NCI-H1694 treated with DMSO at 0.1 percent for 48 hours (cell line): ENCODE measurements around the gene ADGRD1.

ENCODE experiments used
- DNase-seq: peaks from one replicate; lab custom pipeline; 2025; lab: John Stamatoyannopoulos, UW

The ADGRD1 gene

DNA sequence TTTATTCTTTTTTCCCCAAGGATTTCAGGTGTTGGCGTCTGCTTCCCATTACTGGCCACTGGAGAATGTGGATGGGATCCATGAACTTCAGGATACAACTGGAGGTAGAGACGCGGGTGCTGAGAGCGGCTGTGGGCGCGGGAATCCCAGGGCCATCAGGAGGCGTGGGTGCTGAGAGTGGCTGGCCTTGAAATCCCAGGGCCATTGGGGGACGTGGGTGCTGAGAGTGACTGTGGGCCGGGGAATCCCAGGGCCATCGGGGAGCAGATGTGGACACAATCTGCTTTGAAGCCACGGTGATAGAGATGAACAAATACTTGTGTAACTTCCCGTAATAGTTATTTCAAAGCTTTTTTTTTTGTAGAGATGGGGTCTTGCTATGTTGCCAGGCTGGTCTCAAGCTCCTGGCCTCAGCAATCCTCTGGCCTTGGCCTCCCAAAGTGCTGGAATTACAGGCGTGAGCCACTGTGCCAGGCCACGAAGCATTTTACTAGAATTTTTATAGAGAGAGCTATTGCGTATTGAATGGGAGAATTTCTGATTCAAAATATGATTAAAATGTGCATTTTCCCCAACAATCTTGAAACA lies 12.8 kb downstream of the ADGRD1 start:
- DNase-seq = no peak

DNA sequence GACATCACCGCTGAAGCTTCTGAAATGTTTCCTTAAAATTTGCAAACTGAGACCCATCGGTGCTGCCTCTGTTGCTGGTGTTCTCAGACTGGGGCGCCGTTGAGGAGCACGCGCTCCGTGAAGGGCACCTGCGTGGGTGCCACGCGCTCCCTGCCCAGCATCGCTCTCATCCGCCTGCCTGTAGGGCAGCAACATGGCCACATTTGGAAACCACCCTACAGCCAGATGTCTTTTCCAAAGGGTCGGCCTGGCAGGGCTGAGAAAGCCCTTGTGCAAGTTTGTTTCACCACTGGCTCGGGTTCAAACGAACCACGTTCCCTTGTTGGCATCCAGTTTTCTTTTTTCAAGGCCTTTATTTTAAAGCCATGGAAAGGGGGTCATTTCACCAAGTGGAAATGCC lies 13.9 kb downstream of the ADGRD1 start:
- no peak for DNase-seq

DNA sequence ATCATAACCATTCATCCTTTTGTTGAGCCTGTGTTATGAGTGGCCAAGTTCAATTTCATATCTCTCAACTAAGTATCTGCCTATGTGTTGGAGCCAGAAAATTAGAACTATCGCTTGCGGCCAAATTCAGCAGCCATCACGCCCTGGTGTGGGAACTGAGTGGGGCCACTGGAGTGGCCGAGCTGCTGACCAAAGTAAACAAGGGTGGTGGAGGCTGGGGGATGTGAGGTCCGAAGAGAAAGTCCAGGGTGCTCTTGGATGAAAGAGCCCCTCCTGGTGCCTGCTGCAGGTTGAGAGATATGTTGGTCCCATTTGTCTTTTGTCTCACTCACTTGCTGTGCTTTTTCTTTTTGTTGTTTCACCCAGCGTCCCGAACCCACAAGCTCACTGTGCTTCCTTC lies 14.9 kb downstream of the ADGRD1 start:
- no peak for DNase-seq

DNA sequence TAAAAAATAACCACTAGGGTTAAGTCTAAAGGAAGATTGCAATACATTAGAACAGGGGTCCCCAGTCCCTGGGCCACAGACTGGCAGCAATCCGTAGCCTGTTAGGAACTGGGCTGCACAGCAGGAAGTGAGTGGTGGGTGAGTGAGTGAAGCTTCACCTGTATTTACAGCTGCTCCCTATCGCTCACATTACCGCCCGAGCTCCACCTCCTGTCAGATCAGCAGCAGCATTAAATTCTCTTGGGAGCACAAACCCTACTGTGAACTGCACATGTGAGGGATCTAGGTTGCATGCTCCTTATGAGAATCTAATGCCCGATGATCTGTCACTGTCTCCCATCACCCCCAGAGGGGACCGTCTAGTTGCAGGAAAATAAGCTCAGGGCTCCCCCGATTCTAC lies 15.5 kb downstream of the ADGRD1 start:
- DNase-seq = no peak

DNA sequence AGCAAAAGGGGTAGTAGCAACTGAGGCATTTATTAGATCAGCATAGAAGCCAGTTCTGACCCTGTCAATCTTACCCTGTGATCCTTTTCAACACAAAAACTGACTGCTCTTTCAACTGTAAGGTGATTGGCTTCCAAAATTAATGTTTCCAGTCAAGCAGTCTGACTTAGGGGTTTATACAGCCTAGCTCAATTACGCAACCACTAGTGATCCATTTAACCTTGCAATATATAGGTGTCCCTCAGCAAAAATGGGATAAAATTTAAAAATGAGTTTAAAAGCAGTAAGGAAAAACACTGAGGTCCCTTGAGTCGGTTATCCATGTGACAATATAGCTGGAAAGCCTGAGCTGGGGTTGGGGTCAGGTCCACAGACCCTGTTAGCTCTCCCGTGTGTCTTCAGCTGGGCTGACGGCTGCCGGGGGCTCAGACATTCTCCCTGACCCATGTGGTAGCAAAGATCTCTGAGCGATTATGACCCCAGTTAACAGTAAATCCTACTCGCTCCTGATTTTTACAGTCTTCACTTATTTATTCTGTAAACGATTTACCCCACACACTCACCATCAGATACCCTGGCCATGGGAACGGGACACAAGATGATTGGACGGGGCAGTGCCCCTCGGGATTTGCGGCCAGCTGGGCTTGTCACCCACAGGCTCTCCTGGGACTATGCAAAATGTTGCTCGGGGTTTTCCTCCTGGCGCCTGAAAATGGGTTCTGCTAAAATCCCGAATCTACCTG lies 16.6 kb downstream of the ADGRD1 start:
- no peak for DNase-seq

DNA sequence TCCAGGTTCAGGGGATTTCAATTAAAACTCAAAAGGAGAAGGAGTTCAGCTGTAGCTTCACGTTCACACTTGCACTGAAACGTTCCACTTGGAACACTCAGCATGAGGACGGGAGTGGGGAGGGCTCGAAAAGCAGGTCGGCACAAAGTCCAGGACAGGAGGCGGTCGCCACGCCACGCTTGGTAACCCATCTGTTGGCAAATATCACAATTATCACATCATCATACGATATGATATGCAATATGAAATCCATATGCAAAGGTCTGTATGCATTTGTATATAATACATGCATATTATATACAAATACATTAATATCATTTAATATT lies 17.2 kb downstream of the ADGRD1 start:
- no peak for DNase-seq

DNA sequence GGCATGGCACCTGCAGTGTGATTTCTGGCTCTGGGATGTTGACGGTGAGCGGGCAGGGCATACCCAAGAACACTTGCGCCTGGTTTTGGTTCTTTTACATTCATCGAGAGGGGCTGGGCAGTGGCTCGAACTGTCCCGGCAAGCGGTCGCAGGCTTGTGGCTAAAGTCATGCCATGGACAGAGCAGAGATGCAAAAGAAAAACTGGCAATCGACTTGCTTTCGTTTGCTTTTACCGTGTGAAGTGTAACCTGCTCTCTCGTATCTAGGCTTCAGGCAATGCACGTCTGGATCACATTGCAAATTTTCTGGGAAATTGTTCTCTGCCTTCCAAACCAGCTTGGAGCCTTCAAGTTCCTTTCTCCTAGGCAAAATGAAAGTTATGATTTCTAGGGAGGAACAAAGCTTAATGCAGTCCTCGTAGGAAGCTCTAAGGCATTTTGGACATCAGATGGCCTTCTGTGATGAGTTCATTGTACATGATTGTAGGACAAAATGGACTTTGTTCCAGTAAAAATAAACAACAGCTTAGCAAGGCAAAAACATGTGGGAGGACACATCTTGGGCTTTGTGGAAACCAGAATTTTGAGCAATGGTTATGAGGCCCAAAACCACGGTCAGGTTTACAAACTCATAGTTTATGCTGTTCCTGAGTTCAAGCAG lies 18.3 kb downstream of the ADGRD1 start:
- no peak for DNase-seq

DNA sequence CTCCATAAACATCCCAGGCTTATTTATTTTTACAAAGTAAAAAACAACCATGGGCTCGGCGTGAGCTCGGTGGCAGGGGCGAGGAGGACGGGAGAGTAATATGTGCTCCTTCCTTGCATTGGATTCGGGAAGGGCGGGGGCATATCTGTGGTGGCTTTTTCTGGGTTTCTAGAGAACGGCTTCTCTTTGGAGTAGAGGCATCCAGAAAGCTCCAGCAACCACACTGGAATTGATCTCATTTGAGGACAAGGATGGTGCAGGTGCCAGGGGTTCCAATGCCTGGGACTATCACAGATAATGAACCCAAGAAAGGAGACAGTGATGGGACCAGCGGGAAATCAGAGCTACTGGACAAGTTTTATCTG lies 18.9 kb downstream of the ADGRD1 start:
- no peak for DNase-seq

DNA sequence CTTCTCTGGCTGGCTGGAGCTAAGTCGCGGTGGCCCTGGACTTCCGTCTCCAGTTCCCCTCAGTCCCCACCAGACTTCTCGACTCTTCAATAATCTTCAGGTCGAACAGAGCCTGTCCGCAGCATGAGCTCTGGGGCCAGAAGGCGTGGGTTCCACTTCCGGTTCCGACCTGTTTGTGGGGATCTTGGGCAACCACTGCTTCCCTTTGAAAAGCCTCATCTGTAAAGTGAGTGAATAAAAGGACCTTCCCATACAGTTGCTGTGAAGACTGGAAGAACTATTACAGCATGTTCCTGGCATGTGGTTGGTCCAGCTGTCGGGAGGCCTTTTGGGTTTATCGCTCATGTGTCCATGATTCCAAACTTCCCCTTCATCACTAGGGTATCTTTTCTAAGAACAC lies 19.4 kb downstream of the ADGRD1 start:
- no peak for DNase-seq

DNA sequence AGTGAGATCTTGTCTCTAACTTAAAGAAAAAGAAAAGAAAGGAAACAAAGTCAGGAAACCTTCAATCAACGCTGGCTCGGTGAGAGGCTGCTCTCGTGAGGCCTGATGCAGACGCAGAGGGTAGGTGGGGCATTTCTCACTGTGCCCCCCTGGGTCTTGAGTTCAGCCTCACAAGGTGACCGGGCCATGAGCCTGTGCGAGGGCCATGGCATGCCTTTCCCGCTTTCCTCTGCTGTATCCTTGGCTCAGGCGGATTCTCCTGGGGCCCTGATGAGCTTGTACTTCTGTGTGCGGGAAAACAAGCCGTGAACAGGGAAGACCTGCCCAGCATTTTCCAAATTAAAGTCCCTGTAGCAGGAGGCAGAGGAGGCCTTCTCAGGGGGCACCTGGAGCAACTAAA lies 20.2 kb downstream of the ADGRD1 start:
- DNase-seq = no peak

DNA sequence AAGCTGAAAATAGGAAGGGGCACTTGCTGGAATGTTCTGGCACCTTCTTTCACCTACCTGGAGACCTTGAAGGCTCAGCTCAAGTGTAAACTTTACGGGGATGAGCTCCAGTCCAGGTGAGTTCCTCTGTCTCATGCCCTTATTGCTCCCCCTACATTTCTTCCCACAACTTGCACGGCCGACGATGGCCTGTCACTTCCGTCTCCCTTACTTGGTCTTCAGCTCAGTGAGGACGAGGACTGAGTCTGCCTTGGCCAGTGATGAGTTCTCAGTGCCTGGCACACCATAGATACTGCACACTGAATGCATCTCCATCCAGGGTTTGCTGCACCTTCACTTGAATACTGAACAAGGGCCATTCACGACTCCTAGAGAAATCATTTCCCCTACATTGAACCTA lies 21.4 kb downstream of the ADGRD1 start:
- DNase-seq = no peak

DNA sequence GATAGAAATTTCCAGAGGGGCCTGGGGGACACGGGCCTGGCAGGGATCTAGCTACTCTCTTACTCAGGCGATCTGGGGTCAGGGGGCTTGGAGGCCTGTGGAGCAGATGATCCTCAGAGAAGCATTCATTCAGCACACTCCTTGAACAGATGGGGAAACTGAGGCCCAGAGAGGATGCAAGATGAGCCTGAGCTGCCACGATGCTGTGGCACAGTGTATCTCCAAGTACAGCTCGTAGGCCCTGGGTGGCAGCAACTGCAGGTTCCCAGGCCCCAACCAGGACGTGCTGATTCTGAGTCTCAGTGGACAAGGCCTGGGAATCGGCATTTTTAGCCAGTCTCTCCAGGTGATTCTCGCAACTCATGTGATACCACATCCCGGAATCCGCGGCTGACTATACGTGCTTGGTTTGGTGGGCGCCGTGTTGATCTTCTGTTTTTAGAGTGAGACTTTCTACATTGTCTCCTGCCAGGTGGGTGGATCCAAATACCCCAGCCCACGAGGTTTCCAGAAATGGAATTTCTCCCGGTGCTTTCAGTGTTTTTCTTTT lies 22.5 kb downstream of the ADGRD1 start:
- no peak for DNase-seq

DNA sequence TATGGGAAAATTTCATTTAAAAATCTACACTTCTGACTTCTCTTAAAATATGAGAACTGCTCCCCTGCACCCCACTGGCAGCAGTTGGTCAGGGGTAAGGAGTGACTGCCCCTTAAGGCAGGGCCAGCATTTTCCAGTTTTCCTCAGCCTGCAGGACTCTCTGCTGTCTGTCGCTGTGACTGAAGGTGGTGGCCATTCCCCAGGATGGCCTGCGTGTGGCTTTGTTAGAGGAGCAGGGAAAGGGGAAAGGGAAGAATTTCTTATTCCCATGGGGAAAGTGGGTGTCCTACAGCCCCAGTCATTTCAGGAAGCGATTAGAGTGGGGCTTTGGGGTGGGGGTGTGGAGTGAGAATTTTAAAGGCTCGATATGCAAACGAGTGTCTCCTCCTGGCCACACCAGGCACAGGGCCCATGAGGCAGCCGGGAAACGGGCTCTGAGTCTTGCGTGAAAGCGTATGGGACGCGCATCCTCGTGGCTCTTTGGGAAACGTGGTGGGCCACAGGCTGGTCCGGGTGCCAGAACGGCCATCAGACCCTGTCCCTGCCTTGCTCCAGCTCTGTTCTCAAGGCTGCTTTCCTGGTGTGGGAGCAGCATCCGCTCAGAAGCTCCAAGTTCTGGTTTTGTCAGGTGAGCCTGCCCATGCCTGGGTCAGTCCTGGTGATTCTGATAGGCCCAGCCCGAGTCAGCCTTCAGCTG lies 23.5 kb downstream of the ADGRD1 start:
- DNase-seq = no peak

DNA sequence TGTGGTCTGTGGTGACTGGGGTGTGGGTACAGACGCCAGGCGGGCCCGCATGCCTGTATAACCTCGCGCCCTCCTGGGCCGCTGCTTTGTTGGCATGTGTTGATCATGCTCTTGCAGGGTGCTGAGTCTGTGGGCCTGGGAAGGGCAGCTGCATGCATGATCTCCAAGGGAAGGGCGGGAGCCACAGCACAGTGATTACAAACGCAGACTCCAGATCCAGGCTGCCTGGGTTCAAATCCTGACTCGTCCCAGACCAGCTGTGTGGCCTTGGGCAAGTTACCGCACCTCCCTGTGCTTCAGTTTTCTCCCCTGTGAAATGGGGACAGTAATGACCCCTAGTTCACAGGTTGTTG lies 24.0 kb downstream of the ADGRD1 start:
- no peak for DNase-seq

DNA sequence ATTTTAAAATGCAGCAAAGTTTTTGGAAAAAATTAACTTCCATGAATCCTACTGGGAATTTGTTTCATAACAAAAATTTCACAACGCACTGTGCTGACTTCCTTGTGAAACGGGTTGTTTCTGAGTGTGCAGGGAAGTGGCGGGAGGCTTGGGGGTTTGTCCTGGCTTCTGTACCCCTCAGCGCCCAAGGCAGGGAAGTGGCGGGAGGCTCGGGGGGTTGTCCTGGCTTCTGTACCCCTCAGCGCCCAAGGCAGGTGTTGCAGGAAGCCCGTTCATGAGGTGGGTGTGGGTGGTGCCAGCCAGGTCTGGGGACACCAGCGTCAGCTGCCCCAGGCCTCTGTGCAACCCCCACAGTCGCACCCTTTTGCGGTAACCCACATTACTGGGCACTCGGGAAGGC lies 25.1 kb downstream of the ADGRD1 start:
- no peak for DNase-seq

DNA sequence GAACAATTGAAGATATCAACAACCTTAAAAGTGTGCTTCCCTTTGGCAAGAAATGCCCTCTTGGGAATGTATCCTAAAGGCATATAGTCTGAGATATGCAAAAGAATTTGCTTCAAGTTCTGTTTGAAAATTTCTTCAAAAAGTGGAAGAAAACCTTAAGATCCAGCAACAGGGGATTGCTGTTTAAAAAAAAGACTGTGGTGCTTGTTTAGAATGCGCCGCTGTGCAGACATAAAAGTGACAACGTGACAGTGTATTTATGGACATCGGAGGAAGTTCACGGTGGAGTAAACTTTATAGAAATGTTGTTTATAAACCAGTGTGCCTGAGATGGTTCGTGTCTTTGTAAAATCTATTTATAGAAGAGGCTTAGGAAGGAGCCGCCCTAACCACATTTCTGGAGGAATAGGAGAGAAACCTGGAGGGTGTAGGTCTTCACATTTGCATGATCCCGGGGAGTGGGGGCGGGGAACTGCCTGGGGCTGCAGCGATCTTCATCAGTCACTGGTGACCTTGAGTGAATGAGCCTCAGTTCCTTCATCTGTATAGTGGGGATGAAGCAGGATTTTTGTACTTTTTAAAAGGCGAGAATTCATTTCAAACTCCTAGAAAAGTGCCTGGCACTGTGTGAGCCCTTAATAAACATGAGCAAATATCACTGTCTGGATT lies 27.5 kb downstream of the ADGRD1 start:
- DNase-seq = no peak

DNA sequence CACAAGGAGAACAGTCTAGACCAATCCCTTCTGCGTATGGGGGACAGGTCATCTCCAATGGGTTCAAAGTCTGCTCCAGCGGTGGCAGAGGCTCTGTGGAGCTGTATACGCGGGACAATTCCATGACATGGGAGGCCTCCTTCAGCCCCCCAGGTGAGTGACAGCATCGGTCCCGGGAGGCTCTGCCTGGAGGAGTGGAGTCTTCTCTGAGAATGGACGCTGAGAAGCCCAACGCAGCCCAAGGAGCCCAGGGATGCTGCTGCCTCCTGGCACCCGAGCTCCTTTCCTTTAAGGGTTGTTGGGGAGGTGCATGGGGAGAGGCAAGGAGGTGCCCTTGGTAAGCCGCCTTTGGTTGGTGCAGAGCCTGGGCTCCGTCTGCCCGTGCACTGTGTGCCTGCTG lies 28.2 kb downstream of the ADGRD1 start:
- no peak for DNase-seq

DNA sequence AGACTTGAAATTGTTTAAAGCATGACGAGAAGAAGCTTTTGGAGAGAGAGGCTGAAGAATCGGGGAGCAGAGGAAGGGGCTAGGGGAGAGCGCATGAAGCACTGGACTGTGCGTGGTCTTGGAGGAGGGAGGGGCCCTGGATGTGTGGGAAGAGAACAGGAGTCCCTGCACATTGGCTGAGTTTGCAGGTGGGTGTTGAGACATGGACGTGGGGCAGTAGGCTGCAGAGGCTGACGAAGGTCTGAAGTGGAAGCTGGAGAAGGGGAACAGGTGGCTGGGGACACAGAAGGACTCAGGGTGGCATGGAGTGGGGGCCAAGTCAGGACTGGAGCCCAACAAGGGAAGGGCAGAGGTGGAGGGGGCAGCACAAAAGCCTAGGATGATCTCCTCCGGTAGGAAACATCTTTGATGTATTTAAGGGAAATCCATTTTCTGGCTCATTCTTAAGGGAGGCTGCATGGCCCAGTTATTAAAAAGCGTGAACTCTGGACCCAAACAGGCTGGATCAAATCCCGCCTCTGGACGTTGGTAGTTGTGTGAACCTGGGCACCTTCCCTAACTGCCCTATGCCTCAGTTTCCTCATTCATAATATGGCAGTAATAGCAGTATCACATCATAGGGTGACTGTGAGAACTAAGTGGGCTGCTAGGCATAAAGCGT lies 29.0 kb downstream of the ADGRD1 start:
- DNase-seq = no peak

DNA sequence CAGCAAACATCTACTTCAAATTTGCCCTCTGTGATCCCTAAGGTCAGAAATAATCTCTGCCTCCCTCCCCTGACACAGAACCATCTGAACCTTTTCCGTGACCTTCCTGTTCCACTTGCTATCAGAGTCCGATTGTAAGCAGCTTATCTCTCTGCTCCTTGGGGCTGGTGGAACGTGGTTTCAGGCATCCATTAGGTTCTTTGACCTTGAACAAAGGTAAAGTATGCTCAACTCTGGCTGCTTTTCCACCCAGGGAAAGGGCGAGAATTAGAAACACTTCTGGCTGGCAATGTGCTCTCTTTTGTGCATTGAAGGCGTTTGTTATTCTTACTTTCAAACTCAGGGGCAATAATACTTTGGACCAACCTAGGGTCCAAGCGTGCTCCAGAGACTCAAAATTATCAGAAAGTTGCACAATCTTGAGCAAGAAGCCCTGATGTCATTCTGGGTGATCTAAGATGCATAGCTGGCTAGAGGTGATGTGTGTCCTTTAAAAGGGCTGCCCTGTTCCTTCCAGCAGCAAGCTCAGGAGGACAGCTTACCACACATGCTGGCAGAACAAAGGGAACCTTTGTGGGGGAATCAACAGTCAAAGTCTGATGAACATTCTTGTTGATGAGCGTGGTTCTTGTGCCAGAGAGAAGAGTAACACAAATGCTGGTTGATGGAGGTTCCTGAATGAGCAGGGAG lies 29.8 kb downstream of the ADGRD1 start:
- DNase-seq = no peak

DNA sequence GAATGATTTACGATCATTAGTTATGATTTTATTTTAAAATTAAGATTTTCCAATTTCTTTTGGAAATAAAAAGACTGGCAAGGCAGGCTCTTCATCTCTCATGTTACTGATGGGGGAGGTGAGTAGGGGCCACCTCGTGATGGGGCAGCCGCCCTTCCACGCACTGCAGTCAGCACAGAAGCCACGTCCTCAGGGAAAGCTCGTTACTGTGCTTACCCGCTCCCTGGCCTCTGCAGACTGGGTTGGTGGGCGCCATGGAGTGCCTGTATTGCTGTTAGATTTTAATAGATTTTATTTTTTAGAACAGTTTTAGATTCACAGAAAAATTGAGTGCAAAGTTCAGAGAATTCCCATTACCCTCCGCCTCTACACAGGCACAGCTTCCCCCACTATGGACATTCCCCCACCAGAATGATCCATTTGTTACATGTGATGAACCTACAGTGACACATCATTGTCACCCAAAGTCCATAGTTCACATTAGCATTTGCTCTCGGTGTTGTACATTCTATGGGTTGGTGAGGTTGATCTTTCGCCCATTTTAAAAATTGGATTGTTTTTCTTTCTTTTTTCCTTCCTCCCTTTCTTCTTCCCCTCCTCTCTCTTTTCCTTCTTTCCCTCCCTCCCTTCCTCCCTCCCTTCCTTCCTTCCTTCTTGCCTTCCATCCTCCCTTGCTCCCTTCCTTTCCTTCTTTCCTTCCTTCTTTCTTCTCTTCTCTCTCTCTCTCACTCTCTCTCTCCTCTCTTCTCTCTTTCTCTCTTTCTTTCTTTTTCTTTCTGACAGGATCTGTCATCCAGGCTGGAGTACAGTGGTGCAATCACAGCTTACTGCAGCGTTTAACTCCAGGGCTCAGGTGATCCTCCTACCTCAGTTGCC lies 30.7 kb downstream of the ADGRD1 start:
- DNase-seq = no peak
